H9 (cell line): ENCODE measurements around the gene PEPD. TPM values are rescaled to one million over a fixed set of nuclear protein-coding genes. Genes with fewer than 3 reads are reported as not detected.

Source experiments
- DNase-seq: peaks from one replicate; pipeline ENCODE4 v3.0.0-alpha.2; 2017
- H2AFZ ChIP-seq: one replicate; pipeline ENCODE4 v1.6.1; 2013; ENCODE audit warnings: mild to moderate bottlenecking, low read length, control low read depth, moderate library complexity
- H2AK5ac ChIP-seq: 2 replicates; pipeline ENCODE4 v1.6.1; 2013; ENCODE audit warnings: low read length, control low read depth, mixed read lengths; ENCODE audit not compliant: insufficient read length
- H2BK120ac ChIP-seq: one replicate; pipeline ENCODE4 v1.6.1; 2013; ENCODE audit warnings: low read depth, mild to moderate bottlenecking, low read length, control low read depth, inconsistent platforms; ENCODE audit not compliant: poor library complexity, severe bottlenecking
- H2BK12ac ChIP-seq: 2 replicates; pipeline ENCODE4 v1.6.1; 2013; ENCODE audit warnings: low read length, control low read depth, mixed read lengths, low read depth; ENCODE audit not compliant: insufficient read length
- H2BK15ac ChIP-seq: 2 replicates; pipeline ENCODE4 v1.6.1; 2013; ENCODE audit warnings: low read depth, low read length, control low read depth
- H2BK20ac ChIP-seq: one replicate; pipeline ENCODE4 v1.6.1; 2013; ENCODE audit warnings: low read depth, mild to moderate bottlenecking, low read length, control low read depth, inconsistent platforms; ENCODE audit not compliant: poor library complexity, severe bottlenecking
- H2BK5ac ChIP-seq: 2 replicates; pipeline ENCODE4 v1.6.1; 2013; ENCODE audit warnings: low read length, control low read depth, mixed read lengths; ENCODE audit not compliant: insufficient read length
- H3K14ac ChIP-seq: 2 replicates; pipeline ENCODE4 v1.6.1; 2013; ENCODE audit warnings: low read length, control low read depth; ENCODE audit not compliant: insufficient read depth
- H3K18ac ChIP-seq: 2 replicates; pipeline ENCODE4 v1.6.1; 2013; ENCODE audit warnings: low read depth, mild to moderate bottlenecking, mixed read lengths, low read length, control low read depth; ENCODE audit not compliant: insufficient read length
- H3K23ac ChIP-seq: 2 replicates; pipeline ENCODE4 v1.6.1; 2013; ENCODE audit warnings: low read length, control low read depth, mixed read lengths, low read depth; ENCODE audit not compliant: insufficient read length
- H3K23me2 ChIP-seq: 2 replicates; pipeline ENCODE4 v1.6.1; 2013; ENCODE audit warnings: low read depth, mild to moderate bottlenecking, mixed read lengths, low read length, control low read depth; ENCODE audit not compliant: insufficient read length, poor library complexity, severe bottlenecking
- H3K27ac ChIP-seq: 2 replicates; pipeline ENCODE4 v1.5.1; 2013; ENCODE audit warnings: low read length, control low read depth, mixed read lengths, low read depth; ENCODE audit not compliant: insufficient read length
- H3K27me3 ChIP-seq: 2 replicates; pipeline ENCODE4 v1.6.1; 2013; ENCODE audit warnings: low read length, control low read depth, inconsistent platforms; ENCODE audit not compliant: insufficient read depth
- H3K4ac ChIP-seq: 2 replicates; pipeline ENCODE4 v1.6.1; 2013; ENCODE audit warnings: low read depth, mild to moderate bottlenecking, control low read depth, inconsistent platforms, low read length, moderate library complexity
- H3K4me1 ChIP-seq: 2 replicates; pipeline ENCODE4 v1.6.1; 2013; ENCODE audit warnings: low read length, control low read depth, inconsistent platforms; ENCODE audit not compliant: insufficient read depth
- H3K4me2 ChIP-seq: 2 replicates; pipeline ENCODE4 v1.6.1; 2013; ENCODE audit warnings: low read length, control low read depth, mixed read lengths; ENCODE audit not compliant: insufficient read length, insufficient read depth
- H3K56ac ChIP-seq: 2 replicates; pipeline ENCODE4 v1.6.1; 2013; ENCODE audit warnings: low read depth, mild to moderate bottlenecking, mixed read lengths, low read length, control low read depth; ENCODE audit not compliant: insufficient read length
- H3K79me1 ChIP-seq: 2 replicates; pipeline ENCODE4 v1.6.1; 2013; ENCODE audit warnings: low read depth, mild to moderate bottlenecking, moderate library complexity, low read length, control low read depth, inconsistent platforms; ENCODE audit not compliant: insufficient read depth, poor library complexity, severe bottlenecking
- H3K79me2 ChIP-seq: 2 replicates; pipeline ENCODE4 v1.6.1; 2013; ENCODE audit warnings: low read length, control low read depth, inconsistent platforms; ENCODE audit not compliant: insufficient read depth
- H3K9ac ChIP-seq: 2 replicates; pipeline ENCODE4 v1.6.1; 2013; ENCODE audit warnings: low read length, control low read depth, mixed read lengths; ENCODE audit not compliant: insufficient read length; ENCODE audit errors: extremely low read depth
- H3K9me3 ChIP-seq: one replicate; pipeline ENCODE4 v1.6.1; 2013; ENCODE audit warnings: low read depth, low read length, inconsistent platforms; ENCODE audit not compliant: control insufficient read depth
- H3T11ph ChIP-seq: one replicate; pipeline ENCODE4 v1.6.1; 2013; ENCODE audit warnings: mild to moderate bottlenecking, low read length, control low read depth, inconsistent platforms
- H4K20me1 ChIP-seq: one replicate; pipeline ENCODE4 v1.6.1; 2013; ENCODE audit not compliant: control insufficient read depth, insufficient read length, insufficient read depth
- H4K5ac ChIP-seq: 2 replicates; pipeline ENCODE4 v1.6.1; 2013; ENCODE audit warnings: low read depth, mild to moderate bottlenecking, mixed read lengths, low read length, control low read depth; ENCODE audit not compliant: insufficient read length
- H4K8ac ChIP-seq: replicated peaks from 2 replicates; pipeline ENCODE4 v1.6.1; 2013; ENCODE audit warnings: low read length, control low read depth, mixed read lengths, low read depth; ENCODE audit not compliant: insufficient read length
- H4K91ac ChIP-seq: 2 replicates; pipeline ENCODE4 v1.6.1; 2013; ENCODE audit warnings: low read depth, mild to moderate bottlenecking, moderate library complexity, mixed read lengths, low read length, control low read depth; ENCODE audit not compliant: insufficient read length
- H3K27ac Mint-ChIP-seq, 3 experiments: 2 replicates in 2 of 3; 3 replicates in 1 of 3; pipeline ENCODE4 v1.8.0; 2020 to 2021; ENCODE audit warnings: mixed read lengths in 3 of 3, mild to moderate bottlenecking in 1 of 3, moderate library complexity in 1 of 3
- H3K27me3 Mint-ChIP-seq: 2 replicates; pipeline ENCODE4 v1.8.0; 2021; ENCODE audit warnings: low read depth, mild to moderate bottlenecking, moderate library complexity, mixed read lengths
- H3K36me3 Mint-ChIP-seq, 3 experiments: 2 replicates in 2 of 3; 3 replicates in 1 of 3; pipeline ENCODE4 v1.8.0; 2020 to 2021; ENCODE audit warnings: low read depth in 3 of 3, mixed read lengths in 3 of 3; ENCODE audit not compliant: insufficient read depth in 1 of 3
- H3K4me1 Mint-ChIP-seq, 2 experiments: 2 replicates each; pipeline ENCODE4 v1.8.0; 2020; ENCODE audit warnings: mixed read lengths in 2 of 2
- H3K4me3 Mint-ChIP-seq, 2 experiments: 2 replicates in 1 of 2; 3 replicates in 1 of 2; pipeline ENCODE4 v1.8.0; 2020 to 2021; ENCODE audit warnings: mild to moderate bottlenecking in 2 of 2, mixed read lengths in 2 of 2, moderate library complexity in 1 of 2
- H3K9me3 Mint-ChIP-seq, 2 experiments: 2 replicates in 1 of 2; 3 replicates in 1 of 2; pipeline ENCODE4 v1.8.0; 2020; ENCODE audit warnings: mild to moderate bottlenecking in 2 of 2, mixed read lengths in 2 of 2, moderate library complexity in 1 of 2
- WGBS: extraction: QIAGEN DNeasy Blood & Tissue Kit; methylation state at CpG from one replicate; pipeline ENCODE4 v1.1.7; 2013; ENCODE audit warnings: missing lambda C conversion rate, low lambda C conversion rate, mixed read lengths; ENCODE audit not compliant: insufficient read length; ENCODE audit errors: extremely low coverage; 5-methylcytosine and 5-hydroxymethylcytosine counted together
- total RNA-seq: library from RNA; stranded (reverse); gene quantifications from 2 replicates; pipeline ENCODE4 v1.2.1, GENCODE V29; 2021
- TF ChIP-seq, protein P1 (sequence below): fragments of 200-600 bp; sonication (generic); conservative IDR thresholded peaks from 3 replicates; pipeline ENCODE4 v1.8.0; 2021; ENCODE audit warnings: antibody characterized with exemption, mild to moderate bottlenecking

PEPD gene
- total RNA-seq, 1 experiment from 2014 or later, result 52.8 TPM

DNA sequence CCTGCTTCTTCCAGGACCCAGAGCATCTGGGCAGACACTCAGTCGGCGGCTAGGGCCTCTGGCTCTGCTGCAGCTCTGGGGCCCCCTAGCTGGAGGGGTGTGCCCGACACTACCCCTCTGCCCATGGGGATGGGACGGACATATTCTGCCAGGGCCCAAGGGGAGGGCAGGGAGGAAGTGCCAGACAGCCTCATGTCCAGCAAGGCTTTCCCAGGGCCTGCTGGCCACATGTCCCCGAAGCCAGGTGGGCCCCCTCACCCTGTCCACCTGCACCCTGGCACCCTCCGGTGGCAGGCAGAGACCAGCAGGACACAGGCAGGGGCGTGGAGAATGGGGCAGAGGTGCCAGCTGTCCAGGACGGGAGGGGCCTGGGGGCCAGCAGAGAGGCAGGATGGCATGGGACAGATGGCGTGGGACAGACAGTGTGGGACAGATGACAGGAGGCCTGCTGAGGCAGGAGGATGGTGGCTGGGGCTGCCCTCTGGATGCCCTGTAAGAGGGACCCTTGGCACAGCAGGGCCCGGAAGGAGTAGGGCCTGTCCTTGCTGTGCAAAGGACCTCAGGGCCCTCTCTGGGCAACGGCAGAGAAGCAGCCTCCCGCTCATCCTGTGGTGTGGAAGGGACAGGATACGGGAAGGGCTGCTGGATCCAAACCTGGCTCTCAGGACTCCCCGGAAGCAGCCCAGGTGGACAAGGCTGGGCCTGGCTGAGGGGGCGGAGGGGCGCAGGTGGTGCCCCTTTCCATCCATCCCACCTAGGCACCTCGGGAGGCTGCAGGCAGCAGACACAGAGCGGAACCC is 119.0 kb downstream of the PEPD start:
- H2BK120ac ChIP-seq, result no peak overlapping the region
- H3K27me3 Mint-ChIP-seq, result no peaks in the 10 kb centered on the region
- H3K4me2 ChIP-seq, result no peak overlapping the region
- no peak overlapping the region for H2AK5ac ChIP-seq
- TF ChIP-seq, protein P1, sequence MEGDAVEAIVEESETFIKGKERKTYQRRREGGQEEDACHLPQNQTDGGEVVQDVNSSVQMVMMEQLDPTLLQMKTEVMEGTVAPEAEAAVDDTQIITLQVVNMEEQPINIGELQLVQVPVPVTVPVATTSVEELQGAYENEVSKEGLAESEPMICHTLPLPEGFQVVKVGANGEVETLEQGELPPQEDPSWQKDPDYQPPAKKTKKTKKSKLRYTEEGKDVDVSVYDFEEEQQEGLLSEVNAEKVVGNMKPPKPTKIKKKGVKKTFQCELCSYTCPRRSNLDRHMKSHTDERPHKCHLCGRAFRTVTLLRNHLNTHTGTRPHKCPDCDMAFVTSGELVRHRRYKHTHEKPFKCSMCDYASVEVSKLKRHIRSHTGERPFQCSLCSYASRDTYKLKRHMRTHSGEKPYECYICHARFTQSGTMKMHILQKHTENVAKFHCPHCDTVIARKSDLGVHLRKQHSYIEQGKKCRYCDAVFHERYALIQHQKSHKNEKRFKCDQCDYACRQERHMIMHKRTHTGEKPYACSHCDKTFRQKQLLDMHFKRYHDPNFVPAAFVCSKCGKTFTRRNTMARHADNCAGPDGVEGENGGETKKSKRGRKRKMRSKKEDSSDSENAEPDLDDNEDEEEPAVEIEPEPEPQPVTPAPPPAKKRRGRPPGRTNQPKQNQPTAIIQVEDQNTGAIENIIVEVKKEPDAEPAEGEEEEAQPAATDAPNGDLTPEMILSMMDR, result no peak; the same call in 2 of the 3 replicates
- no peak overlapping the region for H3K14ac ChIP-seq
- no peak overlapping the region for H4K91ac ChIP-seq
- WGBS, result no CpG with 5 or more reads among the region's 18 CpGs
- H3K56ac ChIP-seq, result no peak overlapping the region
- H3K4me1 ChIP-seq, result no peaks in the 10 kb centered on the region
- H3K9ac ChIP-seq, result no peak overlapping the region
- H3K23me2 ChIP-seq, result no peaks in the 10 kb centered on the region
- H4K8ac ChIP-seq, result no peak overlapping the region
- H2AFZ ChIP-seq, result no peak overlapping the region
- H3K36me3 Mint-ChIP-seq, result no peaks in the 10 kb centered on the region; a peak in 1 of 7 replicates
- H2BK20ac ChIP-seq, result no peak overlapping the region
- no peaks in the 10 kb centered on the region for H4K20me1 ChIP-seq
- no peak overlapping the region for H3K27ac ChIP-seq
- H2BK5ac ChIP-seq, result no peak overlapping the region
- H3K27ac Mint-ChIP-seq, result peak overlapping the region in 1 of 3 experiments; percentile 35; a peak in 1 of 7 replicates
- H3K27me3 ChIP-seq, result no peaks in the 10 kb centered on the region
- H3K9me3 ChIP-seq, result no peaks in the 10 kb centered on the region
- no peak overlapping the region for H3K4ac ChIP-seq
- no peak overlapping the region for H3K18ac ChIP-seq
- no peak overlapping the region for H3K4me3 Mint-ChIP-seq
- no peaks in the 10 kb centered on the region for H3K9me3 Mint-ChIP-seq
- H4K5ac ChIP-seq, result no peak overlapping the region
- no peak for DNase-seq
- peaks cover 6 to 15% of the 10 kb centered on the region in 2 experiments for H3K4me1 Mint-ChIP-seq
- no peak overlapping the region for H3K23ac ChIP-seq
- H3T11ph ChIP-seq, result no peak overlapping the region
- no peak overlapping the region for H2BK12ac ChIP-seq
- H3K79me1 ChIP-seq, result no peaks in the 10 kb centered on the region
- no peak overlapping the region for H2BK15ac ChIP-seq
- H3K79me2 ChIP-seq, result no peaks in the 10 kb centered on the region
